H1 (cell line): ENCODE results near the gene TPSB2. TPM values are rescaled to one million over a fixed set of nuclear protein-coding genes. Genes with fewer than 3 reads are reported as not detected.

Experiments
- BCL11A ChIP-seq, 2 experiments: IDR thresholded peaks; one replicate each; pipeline ENCODE4 v1.6.1; 2011; ENCODE audit warnings: low read depth in 2 of 2, low read length in 2 of 2, mild to moderate bottlenecking in 2 of 2
- E2F6 ChIP-seq: IDR thresholded peaks from 2 replicates; pipeline ENCODE4 v1.6.1; 2012; ENCODE audit warnings: inconsistent platforms
- HDAC2 ChIP-seq, 2 experiments: fragments of 300-600 bp in 1 of 2; sonication (generic) in 1 of 2; IDR thresholded peaks; 2 replicates each; pipeline ENCODE4 v1.6.1; 2011 to 2012; ENCODE audit warnings: low read depth in 2 of 2, low read length in 2 of 2, mild to moderate bottlenecking in 2 of 2, moderate library complexity in 2 of 2, borderline replicate concordance in 1 of 2, inconsistent platforms in 1 of 2
- MAX ChIP-seq: IDR thresholded peaks from 2 replicates; pipeline ENCODE4 v1.6.1; 2012; ENCODE audit warnings: inconsistent platforms
- RAD21 ChIP-seq, 2 experiments: IDR thresholded peaks in 1 of 2; conservative IDR thresholded peaks in 1 of 2; 2 replicates each; pipeline ENCODE4 v1.6.1; 2011; ENCODE audit warnings: low read depth in 2 of 2, low read length in 2 of 2, improper control_type of control experiment in 1 of 2, inconsistent platforms in 1 of 2, mild to moderate bottlenecking in 1 of 2, moderate library complexity in 1 of 2
- SP1 ChIP-seq: IDR thresholded peaks from 2 replicates; pipeline ENCODE4 v1.6.1; 2011; ENCODE audit warnings: low read depth, low read length
- SP2 ChIP-seq: IDR thresholded peaks from 2 replicates; pipeline ENCODE4 v1.6.1; 2012; ENCODE audit warnings: mild to moderate bottlenecking, low read length, inconsistent platforms
- TAF1 ChIP-seq: IDR thresholded peaks from 2 replicates; pipeline ENCODE4 v1.6.1; 2011; ENCODE audit warnings: mild to moderate bottlenecking, low read depth, low read length
- USF2 ChIP-seq: IDR thresholded peaks from 2 replicates; pipeline ENCODE4 v1.6.1; 2011; ENCODE audit warnings: low read length, improper control_type of control experiment
- polyA plus RNA-seq, 7 experiments: library from polyadenylated mRNA; depleted of rRNA in 3 of 7; stranded (reverse) in 5 of 7; unstranded in 2 of 7; fragments of >200 nt in 5 of 7; fragments of 200-250 nt in 2 of 7; gene quantifications; 1 replicate in 5 of 7; 2 replicates in 1 of 7; 4 replicates in 1 of 7; pipeline versions ENCODE4 v1.2.1 to v1.2.3, GENCODE V29; 2011 to 2013; ENCODE audit warnings: missing spikeins in 2 of 7, mixed read lengths in 2 of 7
- total RNA-seq: library from RNA; stranded (reverse); fragmentation: NEBNext Ultra II Directional; extraction: Animal tissue kit (Norgen Biotek cat#: 25700); gene quantifications from 2 replicates; pipeline ENCODE4 v1.2.1, GENCODE V29; 2021

Gene TPSB2
- total and polyA plus RNA-seq, 2 of the 8 experiments (the other 6 are each of a cell fraction or from before 2014, with no cell fraction given) = 0.08 TPM; not detected in 1

GRCh38 chr16:1258906-1259759 lies 29.1 kb upstream of the TPSB2 start (continued):
- TF ChIP-seq RAD21 (IDR thresholded peaks at IDR 0.05 in 1 of 2, conservative IDR thresholded peaks at IDR 0.05 in 1 of 2; ENCODE audit: low read depth in 2 of 2, low read length in 2 of 2) (no peak), SP1 (no peak), MAX (no peak), SP2 (no peak), BCL11A (IDR thresholded peaks at IDR 0.05; ENCODE audit: low read depth in 2 of 2, low read length in 2 of 2) (no peak), HDAC2 (IDR thresholded peaks at IDR 0.05; ENCODE audit: borderline replicate concordance in 1 of 2, low read depth in 2 of 2, low read length in 2 of 2) (no peak), USF2 (no peak), E2F6 (no peak), TAF1 (no peak)
